ENCODE measurements around the gene PKLR.
"Not testable (repeated sequence)": the region's sequence is repeated elsewhere in the genome, so short reads cannot be mapped to it uniquely, and the experiment has no call there.

The PKLR gene

DNA sequence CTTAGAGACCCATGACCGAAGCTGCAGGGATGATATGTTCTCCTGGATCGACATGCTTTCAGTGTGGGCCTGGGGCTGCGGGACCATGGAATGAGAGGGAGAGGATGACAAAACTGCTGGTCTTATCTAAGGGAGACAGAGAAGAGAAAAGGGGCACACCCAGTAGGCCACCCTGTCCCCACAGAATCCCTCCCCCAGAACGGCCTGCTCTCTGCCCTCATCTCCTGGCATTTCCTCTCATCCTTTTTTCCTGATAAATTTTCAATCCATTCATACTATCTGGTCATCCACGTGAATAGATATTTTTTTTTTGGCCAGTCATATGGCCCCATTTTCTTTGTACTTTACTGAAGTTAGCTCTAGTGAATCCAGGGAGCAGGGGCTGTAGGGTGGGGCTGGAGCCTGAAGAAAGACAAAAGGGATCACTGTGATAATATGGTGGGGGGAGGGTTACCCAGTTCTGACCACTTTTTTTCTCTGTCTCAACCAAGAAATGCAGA, at the start of gene PKLR:
Gene PKLR, minus strand, starts transcription at position 97 of the 500 bp plus-strand sequence. Its CDS starts 43 bp downstream, at position 54.
- no peak for DNase-seq (ENCODE audit: low spot score)
- in situ Hi-C loops (cut with MboI; ENCODE audit: low sequenced_read_pairs, unreplicated experiment): no loop called here
- TF ChIP-seq, protein P1, sequence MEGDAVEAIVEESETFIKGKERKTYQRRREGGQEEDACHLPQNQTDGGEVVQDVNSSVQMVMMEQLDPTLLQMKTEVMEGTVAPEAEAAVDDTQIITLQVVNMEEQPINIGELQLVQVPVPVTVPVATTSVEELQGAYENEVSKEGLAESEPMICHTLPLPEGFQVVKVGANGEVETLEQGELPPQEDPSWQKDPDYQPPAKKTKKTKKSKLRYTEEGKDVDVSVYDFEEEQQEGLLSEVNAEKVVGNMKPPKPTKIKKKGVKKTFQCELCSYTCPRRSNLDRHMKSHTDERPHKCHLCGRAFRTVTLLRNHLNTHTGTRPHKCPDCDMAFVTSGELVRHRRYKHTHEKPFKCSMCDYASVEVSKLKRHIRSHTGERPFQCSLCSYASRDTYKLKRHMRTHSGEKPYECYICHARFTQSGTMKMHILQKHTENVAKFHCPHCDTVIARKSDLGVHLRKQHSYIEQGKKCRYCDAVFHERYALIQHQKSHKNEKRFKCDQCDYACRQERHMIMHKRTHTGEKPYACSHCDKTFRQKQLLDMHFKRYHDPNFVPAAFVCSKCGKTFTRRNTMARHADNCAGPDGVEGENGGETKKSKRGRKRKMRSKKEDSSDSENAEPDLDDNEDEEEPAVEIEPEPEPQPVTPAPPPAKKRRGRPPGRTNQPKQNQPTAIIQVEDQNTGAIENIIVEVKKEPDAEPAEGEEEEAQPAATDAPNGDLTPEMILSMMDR (IDR thresholded peaks at IDR 0.05; ENCODE audit: borderline replicate concordance, control extremely low read depth, extremely low read depth, insufficient read depth, missing control alignments): no peak

GRCh38 chr1:155342842-155343241, 41.6 kb upstream of the PKLR start:
- DNase-seq (ENCODE audit: low spot score): no peak
- in situ Hi-C loops (cut with MboI; ENCODE audit: low sequenced_read_pairs, unreplicated experiment): loop anchor here (25.0 kb wide), 1 partner anchor 244 kb away; no protein-coding TSS in a partner anchor
- TF ChIP-seq, protein P1 (IDR thresholded peaks at IDR 0.05; ENCODE audit: borderline replicate concordance, control extremely low read depth, extremely low read depth, insufficient read depth, missing control alignments): no peak

DNA sequence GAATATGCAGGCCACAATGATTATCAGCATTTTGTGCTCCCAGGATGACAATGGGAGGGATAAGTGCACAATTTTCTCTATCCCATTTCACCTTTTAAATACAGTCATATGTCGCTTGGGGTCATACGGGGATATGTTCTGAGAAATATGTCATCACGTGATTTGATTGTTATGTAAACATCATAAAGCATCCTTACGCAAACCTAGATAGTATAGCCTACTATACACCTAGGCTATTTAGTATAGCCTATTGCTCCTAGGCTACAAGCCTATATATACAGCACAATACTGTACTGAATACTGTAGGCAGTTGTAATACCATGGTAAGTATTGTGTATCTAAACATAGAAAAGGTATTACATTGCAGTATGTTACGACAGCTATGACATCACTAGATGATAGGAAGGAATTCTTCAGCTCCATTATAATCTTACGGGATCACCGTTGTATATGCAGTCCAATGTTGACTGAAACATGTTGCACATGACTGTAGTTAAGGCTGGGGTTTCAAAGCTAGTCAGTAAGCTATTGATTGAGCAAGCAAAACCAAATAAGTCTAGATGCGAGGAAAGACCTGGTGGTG, 38.4 kb upstream of the PKLR start:
- no peak for DNase-seq (ENCODE audit: low spot score)
- in situ Hi-C loops (cut with MboI; ENCODE audit: low sequenced_read_pairs, unreplicated experiment): loop anchor here (25.0 kb wide), 1 partner anchor 248 kb away; no protein-coding TSS in a partner anchor
- TF ChIP-seq, protein P1 (IDR thresholded peaks at IDR 0.05; ENCODE audit: borderline replicate concordance, control extremely low read depth, extremely low read depth, insufficient read depth, missing control alignments): no peak

DNA sequence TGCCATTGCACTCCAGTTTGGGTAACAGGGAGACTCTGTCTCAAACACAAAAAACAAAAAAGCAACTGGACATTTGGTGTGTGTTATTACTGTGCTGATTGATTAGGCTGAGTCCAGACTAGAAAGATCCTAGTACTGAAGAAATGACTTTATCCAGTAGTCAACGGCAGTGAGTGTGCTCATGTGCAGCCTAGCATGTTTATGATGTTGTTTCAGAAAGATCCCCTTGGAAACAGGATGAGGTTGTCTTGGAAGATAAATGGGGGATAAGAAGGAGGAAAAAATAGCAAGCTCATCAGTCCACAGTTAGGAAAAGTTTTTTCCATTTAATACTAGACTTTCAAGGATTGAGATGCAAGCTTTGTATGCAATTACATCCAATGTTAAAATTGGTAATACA, 33.7 kb upstream of the PKLR start:
- TF ChIP-seq, protein P1 (IDR thresholded peaks at IDR 0.05; ENCODE audit: borderline replicate concordance, control extremely low read depth, extremely low read depth, insufficient read depth, missing control alignments): no peak
- DNase-seq (ENCODE audit: low spot score): no peak
- in situ Hi-C loops (cut with MboI; ENCODE audit: low sequenced_read_pairs, unreplicated experiment): loop anchor here (25.0 kb wide), 1 partner anchor 252 kb away; no protein-coding TSS in a partner anchor

GRCh38 chr1:155329980-155330598, 28.9 kb upstream of the PKLR start:
- TF ChIP-seq, protein P1 (IDR thresholded peaks at IDR 0.05; ENCODE audit: borderline replicate concordance, control extremely low read depth, extremely low read depth, insufficient read depth, missing control alignments): no peak
- in situ Hi-C loops (cut with MboI; ENCODE audit: low sequenced_read_pairs, unreplicated experiment): loop anchor here (25.0 kb wide), 1 partner anchor 257 kb away; no protein-coding TSS in a partner anchor
- DNase-seq (ENCODE audit: low spot score): no peak

GRCh38 chr1:155328856-155329255, 27.6 kb upstream of the PKLR start:
- DNase-seq (ENCODE audit: low spot score): not testable (repeated sequence)
- in situ Hi-C loops (cut with MboI; ENCODE audit: low sequenced_read_pairs, unreplicated experiment): loop anchor here (25.0 kb wide), 1 partner anchor 258 kb away; no protein-coding TSS in a partner anchor

- in situ Hi-C loops (cut with MboI; ENCODE audit: low sequenced_read_pairs, unreplicated experiment): loop anchor here (25.0 kb wide), 1 partner anchor 259 kb away; no protein-coding TSS in a partner anchor
- no peak for DNase-seq (ENCODE audit: low spot score)
- TF ChIP-seq, protein P1 (IDR thresholded peaks at IDR 0.05; ENCODE audit: borderline replicate concordance, control extremely low read depth, extremely low read depth, insufficient read depth, missing control alignments): no peak
These were observed 26.7 kb upstream of the PKLR start for GRCh38 chr1:155327981-155328380.

Measured in GM13976 (cell line).